Gastroesophageal sphincter (tissue), 4 donors: Measurements from ENCODE around the gene MAGEA2B. TPM values are rescaled to one million over a fixed set of nuclear protein-coding genes. Genes with fewer than 3 reads are reported as not detected.
"Not testable (repeated sequence)": the region's sequence is repeated elsewhere in the genome, so short reads cannot be mapped to it uniquely, and the experiment has no call there.

ENCODE experiments used
- ATAC-seq: fragments of 150-250 bp; one replicate; pipeline ENCODE4 v1.9.1; 2016; ENCODE audit warnings: mild to moderate bottlenecking, moderate library complexity
- H3K27ac ChIP-seq, 4 donors: fragments of 200-600 bp; sonication (generic) in 3 of 4; 1 replicate in 3 of 4; 2 replicates in 1 of 4; pipeline ENCODE4 v1.5.1; 2016 to 2019
- H3K27me3 ChIP-seq: fragments of 200-600 bp; sonication (generic); one replicate; pipeline ENCODE4 v1.5.1; 2019
- H3K36me3 ChIP-seq, 2 donors: fragments of 200-600 bp; sonication (generic); one replicate each; pipeline ENCODE4 v1.5.1; 2019; ENCODE audit warnings: control low read depth in 1 of 2
- H3K4me1 ChIP-seq, 3 donors: fragments of 200-600 bp; sonication (generic); 1 replicate in 2 of 3; 2 replicates in 1 of 3; pipeline ENCODE4 v1.5.1; 2016 to 2019; ENCODE audit warnings: control low read depth in 2 of 3
- H3K4me3 ChIP-seq, 2 donors: fragments of 200-600 bp; sonication (generic); one replicate each; pipeline ENCODE4 v1.5.1; 2019; ENCODE audit warnings: mild to moderate bottlenecking in 1 of 2, moderate library complexity in 1 of 2
- H3K9me3 ChIP-seq, 3 donors: fragments of 200-600 bp; sonication (generic); one replicate each; pipeline ENCODE4 v1.5.1; 2017 to 2019; ENCODE audit warnings: control low read depth in 2 of 3
- CTCF ChIP-seq, 4 experiments: fragments of 200-600 bp in 2 of 4; fragments of 450-650 bp in 2 of 4; sonication (generic) in 1 of 4; IDR thresholded peaks; one replicate each; pipeline ENCODE4 v1.5.1; 2017 to 2019; ENCODE audit warnings: antibody characterized with exemption in 4 of 4, mild to moderate bottlenecking in 2 of 4, moderate library complexity in 2 of 4
- POLR2A ChIP-seq, 2 donors: fragments of 450-650 bp; IDR thresholded peaks; one replicate each; pipeline ENCODE4 v1.6.1; 2017; ENCODE audit warnings: antibody characterized with exemption in 2 of 2, mild to moderate bottlenecking in 2 of 2, moderate library complexity in 1 of 2
- POLR2AphosphoS5 ChIP-seq: sonication (generic); formaldehyde crosslinking; IDR thresholded peaks from one replicate; pipeline ENCODE4 v1.6.1; 2017; ENCODE audit warnings: antibody characterized with exemption
- WGBS, 2 donors: methylation state at CpG; one replicate each; pipeline ENCODE4 v1.1.5; 2018; ENCODE audit warnings: low coverage in 1 of 2; 5-methylcytosine and 5-hydroxymethylcytosine counted together
- total RNA-seq, 4 donors: library from RNA; depleted of rRNA; stranded (reverse); fragments of >200 nt; gene quantifications; one replicate each; pipeline ENCODE4 v1.1.0, GENCODE V29; 2016

MAGEA2B gene
- not detected for total RNA-seq

- not testable (repeated sequence) for H3K27me3 ChIP-seq, H3K9me3 ChIP-seq, H3K4me3 ChIP-seq, H3K36me3 ChIP-seq, H3K4me1 ChIP-seq, H3K27ac ChIP-seq, ATAC-seq
- WGBS, 2 donors: no CpG with 5 or more reads among the region's 35 CpGs
Measured at GRCh38 chrX:152713815-152714787, at the start of gene MAGEA2B. TSS of gene MAGEA2B (plus strand) at chrX:152714628. CDS start at chrX:152717107, 2,479 bp downstream.

GRCh38 chrX:152674135-152674534 lies 40.3 kb upstream of the MAGEA2B start:
- WGBS, 2 donors: 69 to 84% methylated on average over 2 of the region's 2 CpGs
- Histone ChIP-seq H3K27me3 (no peaks in the 10 kb centered on the region), H3K27ac (no peak overlapping the region), H3K36me3 (no peaks in the 10 kb centered on the region), H3K4me1 (no peaks in the 10 kb centered on the region), H3K9me3 (no peaks in the 10 kb centered on the region), H3K4me3 (no peak overlapping the region)
- no peak for ATAC-seq
- TF ChIP-seq POLR2AphosphoS5: no peak
- no peak for TF ChIP-seq POLR2A (IDR thresholded peaks at IDR 0.05)
- TF ChIP-seq CTCF (IDR thresholded peaks at IDR 0.05): no peak

DNA sequence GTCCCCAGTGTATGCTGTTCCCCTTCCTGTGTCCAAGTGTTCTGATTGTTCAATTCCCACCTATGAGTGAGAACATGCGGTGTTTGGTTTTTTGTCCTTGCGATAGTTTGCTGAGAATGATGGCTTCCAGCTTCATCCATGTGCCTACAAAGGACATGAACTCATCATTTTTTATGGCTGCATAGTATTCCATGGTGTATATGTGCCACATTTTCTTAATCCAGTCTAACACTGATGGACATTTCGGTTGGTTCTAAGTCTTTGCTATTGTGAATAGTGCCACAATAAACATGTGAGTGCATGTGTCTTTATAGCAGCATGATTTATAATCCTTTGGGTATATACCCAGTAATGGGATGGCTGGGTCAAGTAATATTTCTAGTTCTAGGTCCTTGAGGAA lies 39.8 kb upstream of the MAGEA2B start:
- WGBS, 2 donors: no CpG with 5 or more reads among the region's 3 CpGs
- not testable (repeated sequence) for H3K4me3 ChIP-seq, H3K36me3 ChIP-seq, ATAC-seq, H3K27ac ChIP-seq, H3K9me3 ChIP-seq, H3K27me3 ChIP-seq, H3K4me1 ChIP-seq

- ATAC-seq: peak; percentile 16
- not testable (repeated sequence) for H3K9me3 ChIP-seq, H3K4me3 ChIP-seq, H3K27ac ChIP-seq, H3K36me3 ChIP-seq, H3K27me3 ChIP-seq, H3K4me1 ChIP-seq
- WGBS, 2 donors: no CpG with 5 or more reads among the region's 3 CpGs
Measured at GRCh38 chrX:152681012-152681411, 33.4 kb upstream of the MAGEA2B start.

DNA sequence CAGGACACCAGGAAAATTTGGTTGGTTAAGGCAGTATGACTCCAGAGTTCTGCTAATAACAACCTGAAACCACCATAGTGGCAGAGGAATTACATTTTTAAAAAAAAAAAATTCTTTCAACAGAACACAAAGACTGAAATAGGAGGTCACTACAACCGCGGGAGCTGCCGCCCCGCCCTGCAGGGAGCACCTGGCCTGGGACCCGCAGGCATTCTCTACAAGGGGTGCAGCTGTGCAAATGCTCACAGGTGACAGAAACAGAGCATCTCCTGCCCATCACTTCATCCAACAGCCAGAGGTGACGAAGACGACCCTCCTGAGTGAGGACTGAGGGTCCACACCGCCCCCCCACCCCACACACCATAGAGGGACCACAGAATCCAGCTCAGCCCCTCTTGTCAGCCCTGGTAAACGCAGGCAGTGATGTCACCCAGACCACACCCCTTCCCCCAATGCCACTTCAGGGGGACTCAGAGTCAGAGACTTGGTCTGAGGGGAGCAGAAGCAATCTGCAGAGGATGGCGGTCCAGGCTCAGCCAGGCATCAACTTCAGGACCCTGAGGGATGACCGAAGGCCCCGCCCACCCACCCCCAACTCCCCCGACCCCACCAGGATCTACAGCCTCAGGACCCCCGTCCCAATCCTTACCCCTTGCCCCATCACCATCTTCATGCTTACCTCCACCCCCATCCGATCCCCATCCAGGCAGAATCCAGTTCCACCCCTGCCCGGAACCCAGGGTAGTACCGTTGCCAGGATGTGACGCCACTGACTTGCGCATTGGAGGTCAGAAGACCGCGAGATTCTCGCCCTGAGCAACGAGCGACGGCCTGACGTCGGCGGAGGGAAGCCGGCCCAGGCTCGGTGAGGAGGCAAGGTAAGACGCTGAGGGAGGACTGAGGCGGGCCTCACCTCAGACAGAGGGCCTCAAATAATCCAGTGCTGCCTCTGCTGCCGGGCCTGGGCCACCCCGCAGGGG lies 16.2 kb upstream of the MAGEA2B start, which contains the start of gene MAGEA3:
Gene MAGEA3, plus strand, starts transcription at position 843 of the 980 bp plus-strand sequence. CDS start 2,039 bp downstream, outside the sequence.
- H3K27me3 ChIP-seq, H3K36me3 ChIP-seq, H3K4me3 ChIP-seq, ATAC-seq, H3K27ac ChIP-seq, H3K9me3 ChIP-seq, H3K4me1 ChIP-seq: not testable (repeated sequence)
- no CpG with 5 or more reads among the region's 34 CpGs for WGBS, 2 donors

GRCh38 chrX:152700390-152700789 lies 14.0 kb upstream of the MAGEA2B start:
- not testable (repeated sequence) for H3K9me3 ChIP-seq, H3K4me1 ChIP-seq, H3K27me3 ChIP-seq, H3K4me3 ChIP-seq, H3K36me3 ChIP-seq, ATAC-seq, H3K27ac ChIP-seq
- WGBS, 2 donors: 100% methylated on average over 3 of the region's 5 CpGs; no CpG with 5 or more reads in 1 of the 2 donors

GRCh38 chrX:152706500-152706899 lies 7.9 kb upstream of the MAGEA2B start:
- H3K4me3 ChIP-seq, ATAC-seq, H3K36me3 ChIP-seq, H3K9me3 ChIP-seq, H3K4me1 ChIP-seq, H3K27me3 ChIP-seq, H3K27ac ChIP-seq: not testable (repeated sequence)
- 40% methylated on average over 1 of the region's 7 CpGs; no CpG with 5 or more reads in 1 of the 2 donors for WGBS, 2 donors

DNA sequence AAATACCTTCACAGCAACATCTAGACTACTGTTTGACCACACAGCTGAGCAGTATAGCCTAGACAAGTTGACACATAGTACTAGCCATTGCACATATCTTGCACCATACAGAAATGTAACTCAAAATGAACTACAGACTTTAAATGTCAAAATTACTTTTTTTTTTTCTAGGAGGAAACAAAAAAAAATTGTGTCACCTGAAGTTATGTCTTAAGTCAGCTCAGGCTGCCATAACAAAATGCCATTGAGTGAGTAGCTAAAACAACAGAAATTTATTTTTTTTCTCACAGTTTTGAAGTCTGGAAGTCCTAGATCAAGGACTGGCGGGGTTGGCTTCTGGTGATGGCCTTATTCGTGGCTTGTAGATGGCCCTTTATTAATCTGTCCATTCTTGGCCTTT lies 5.3 kb upstream of the MAGEA2B start, which contains the start of gene CSAG2:
Gene CSAG2, minus strand, starts transcription at position 101 of the 400 bp plus-strand sequence. CDS start 161 bp downstream, outside the sequence.
- no CpG with 5 or more reads among the region's 2 CpGs for WGBS, 2 donors
- not testable (repeated sequence) for H3K9me3 ChIP-seq, H3K27ac ChIP-seq, H3K4me1 ChIP-seq, H3K27me3 ChIP-seq, H3K36me3 ChIP-seq, H3K4me3 ChIP-seq, ATAC-seq

DNA sequence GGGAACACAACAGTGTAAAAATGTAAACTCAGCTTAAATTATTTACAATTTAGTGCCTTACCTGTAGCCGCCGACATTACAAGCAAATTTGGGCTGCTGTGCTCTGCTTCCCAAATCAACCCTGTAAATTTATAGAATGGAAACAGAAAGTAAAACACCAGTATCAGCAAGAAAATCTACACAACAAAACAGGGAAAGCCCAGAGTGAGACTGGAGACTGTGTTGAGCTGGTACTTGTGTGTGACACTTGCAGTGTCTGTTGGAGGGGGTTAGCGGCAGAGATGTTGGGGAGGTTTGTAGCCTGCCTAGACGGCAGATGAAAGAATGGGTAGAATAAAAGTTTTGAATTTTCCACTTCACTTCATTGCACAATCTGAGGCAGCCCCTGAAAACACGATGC lies 1.2 kb upstream of the MAGEA2B start:
- not testable (repeated sequence) for H3K36me3 ChIP-seq, ATAC-seq, H3K9me3 ChIP-seq, H3K4me3 ChIP-seq, H3K27ac ChIP-seq, H3K4me1 ChIP-seq, H3K27me3 ChIP-seq
- no CpG with 5 or more reads among the region's 5 CpGs for WGBS, 2 donors
